GM10847 (cell line): ENCODE data around the gene STC2.

ENCODE experiments used
- POLR2A ChIP-seq: IDR thresholded peaks from 2 replicates; pipeline ENCODE4 v1.6.1; 2011; ENCODE audit not compliant: insufficient read length; ENCODE audit errors: extremely low read depth

Gene STC2

DNA sequence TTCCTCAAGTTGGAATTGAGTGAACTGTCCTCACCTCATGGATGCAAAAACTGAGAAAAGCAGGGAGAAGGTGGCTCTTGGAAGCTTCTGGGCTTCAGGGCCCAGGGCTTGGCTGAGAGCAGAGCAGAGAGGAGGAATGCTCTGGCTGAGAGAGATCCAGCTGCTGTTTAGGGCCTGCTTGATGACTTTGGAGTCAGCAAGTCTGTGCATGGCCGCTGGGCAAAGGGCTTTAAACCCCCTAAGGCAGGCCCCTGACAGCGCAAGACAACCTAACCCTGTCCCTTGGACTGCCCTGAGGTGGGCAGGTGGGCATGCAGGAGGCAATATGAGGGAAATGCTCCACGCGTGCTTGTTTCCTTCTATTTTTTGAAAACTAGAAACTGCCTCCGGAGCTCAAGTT, 8.6 kb downstream of the STC2 start:
- no peak for TF ChIP-seq POLR2A

DNA sequence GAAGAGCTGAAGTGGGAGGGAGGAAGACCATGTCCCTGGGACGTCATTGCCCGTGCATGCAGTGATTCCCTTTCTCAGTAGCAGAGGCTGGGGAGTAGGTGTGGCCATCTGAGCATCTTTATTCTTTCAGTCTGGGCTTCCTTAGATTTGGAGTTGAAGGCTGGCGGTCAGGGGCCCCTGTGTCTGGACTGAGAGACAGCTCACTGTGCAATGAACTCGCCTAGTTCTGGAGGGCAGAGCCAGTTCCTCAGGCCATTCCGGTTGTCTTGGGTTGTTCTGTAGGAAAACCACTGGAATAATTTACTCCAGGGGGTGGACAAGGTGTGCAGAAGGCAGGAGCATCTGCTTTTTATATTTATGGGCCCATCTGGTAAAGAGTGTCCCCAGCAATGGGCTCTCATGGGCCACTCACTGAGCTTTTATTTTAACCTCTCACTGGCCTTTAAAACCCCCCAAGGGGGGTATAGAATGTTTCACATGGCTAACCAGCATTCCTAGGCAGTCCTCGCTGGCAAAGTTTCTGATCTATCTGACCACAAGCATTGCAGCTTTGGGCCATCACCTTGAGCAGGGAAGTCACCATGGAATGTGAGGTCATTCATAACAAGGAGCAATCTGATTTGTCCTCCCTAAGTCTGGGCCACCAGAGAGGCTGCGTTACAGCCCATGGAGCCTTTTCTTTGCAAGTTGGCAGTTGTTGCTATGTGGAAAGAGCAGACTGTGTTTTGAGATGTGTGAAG, 9.2 kb downstream of the STC2 start:
- TF ChIP-seq POLR2A: no peak

DNA sequence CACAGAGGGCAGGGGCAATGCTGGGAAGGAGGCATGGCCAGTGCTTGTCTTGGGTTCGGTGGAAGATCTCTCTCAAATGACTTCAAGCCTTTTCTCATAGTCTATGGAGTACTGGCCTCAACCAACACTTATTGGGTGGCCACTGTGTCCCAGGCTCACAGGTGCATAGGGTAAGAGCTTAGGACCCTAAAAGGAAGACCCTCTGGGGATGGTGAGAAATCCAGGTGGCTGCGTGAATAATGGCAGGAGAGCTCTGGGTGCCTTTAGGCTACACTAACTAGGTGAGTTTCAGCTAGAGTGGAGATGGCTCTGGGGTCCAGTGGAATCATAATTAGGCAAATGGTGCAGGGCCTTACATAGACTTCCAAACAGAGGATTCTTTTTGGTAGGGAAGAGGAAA, 9.9 kb downstream of the STC2 start:
- no peak for TF ChIP-seq POLR2A

DNA sequence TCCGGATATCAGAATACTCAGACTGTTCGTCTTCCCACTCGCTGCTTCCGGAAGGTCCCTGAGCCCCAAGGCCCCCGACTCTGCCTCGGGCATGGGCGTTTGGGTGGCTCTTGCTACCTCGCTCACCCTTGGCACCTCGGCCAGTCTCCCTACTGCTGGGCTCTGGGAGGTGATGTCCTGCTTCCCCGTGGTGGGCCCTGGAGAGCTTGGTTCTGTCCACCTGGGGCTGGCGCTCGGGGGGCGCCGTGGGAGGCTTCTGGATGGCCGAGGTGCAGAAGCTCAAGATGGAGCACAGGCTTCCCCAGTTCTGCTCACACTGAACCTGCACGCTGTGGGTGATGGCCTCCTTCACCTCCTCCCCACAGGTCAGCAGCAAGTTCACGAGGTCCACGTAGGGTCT, 10.4 kb downstream of the STC2 start:
- TF ChIP-seq POLR2A: no peak

DNA sequence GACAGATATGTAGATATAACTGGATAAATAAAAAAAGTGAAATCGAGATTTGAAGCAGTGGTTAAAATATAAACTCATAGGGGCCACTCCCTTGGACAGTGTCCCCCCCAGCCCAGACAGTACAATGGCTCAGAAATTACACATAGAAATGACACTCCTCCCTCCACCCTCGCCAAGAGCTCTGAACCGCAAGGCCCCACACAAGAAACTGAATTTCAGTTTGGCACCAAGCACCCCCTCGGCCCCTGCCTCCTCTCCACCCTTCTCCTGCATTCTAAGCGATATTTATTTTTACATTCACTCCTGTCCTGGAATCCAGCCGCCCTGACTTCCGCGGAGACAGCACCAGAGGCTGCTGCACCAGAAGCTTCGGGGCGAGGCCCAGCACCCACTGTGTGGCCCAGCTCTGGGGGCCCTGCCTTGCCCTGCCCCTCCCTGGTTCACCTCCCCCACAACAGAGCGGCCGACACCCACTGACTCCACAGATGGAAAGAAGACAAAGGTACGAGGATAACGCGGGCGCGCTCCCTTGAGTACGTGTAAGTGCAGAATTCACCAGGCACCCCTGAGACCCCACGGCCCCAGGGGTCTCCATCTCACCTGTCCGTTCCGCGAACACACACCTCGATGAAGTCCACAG, 11.0 kb downstream of the STC2 start:
- TF ChIP-seq POLR2A: no peak

DNA sequence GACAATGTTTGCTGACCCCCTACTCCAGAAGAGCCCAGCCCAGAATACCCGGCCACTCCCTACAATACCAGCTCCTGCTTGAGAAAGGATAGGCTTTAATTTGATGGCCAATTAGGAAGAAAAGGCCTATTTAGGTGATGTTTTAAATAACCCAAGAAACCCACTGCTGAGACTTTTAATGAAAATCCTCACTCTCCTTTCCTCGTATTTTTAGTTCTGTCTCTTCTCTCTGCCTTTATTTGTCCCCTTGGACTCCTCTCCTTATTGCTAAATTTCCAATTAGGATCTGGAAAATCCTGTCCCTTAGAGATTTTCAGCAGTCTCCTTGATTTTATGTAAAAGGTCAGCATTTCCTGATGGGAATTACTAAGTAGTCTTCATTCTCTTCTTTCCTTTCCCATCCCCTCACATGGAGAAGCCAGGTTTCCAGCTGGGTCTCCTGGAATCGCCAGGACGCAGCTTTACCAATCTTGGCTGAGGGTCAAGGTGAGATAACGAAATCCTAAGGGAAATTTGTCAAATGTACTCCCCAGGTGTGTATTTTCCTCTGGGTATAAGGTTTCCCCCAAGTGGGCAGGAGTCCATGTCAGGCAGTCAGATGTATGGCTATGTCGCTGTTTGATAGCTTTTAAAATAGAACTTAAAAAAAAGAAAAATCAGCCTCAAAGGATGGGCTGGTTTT, 11.7 kb downstream of the STC2 start:
- TF ChIP-seq POLR2A: no peak

DNA sequence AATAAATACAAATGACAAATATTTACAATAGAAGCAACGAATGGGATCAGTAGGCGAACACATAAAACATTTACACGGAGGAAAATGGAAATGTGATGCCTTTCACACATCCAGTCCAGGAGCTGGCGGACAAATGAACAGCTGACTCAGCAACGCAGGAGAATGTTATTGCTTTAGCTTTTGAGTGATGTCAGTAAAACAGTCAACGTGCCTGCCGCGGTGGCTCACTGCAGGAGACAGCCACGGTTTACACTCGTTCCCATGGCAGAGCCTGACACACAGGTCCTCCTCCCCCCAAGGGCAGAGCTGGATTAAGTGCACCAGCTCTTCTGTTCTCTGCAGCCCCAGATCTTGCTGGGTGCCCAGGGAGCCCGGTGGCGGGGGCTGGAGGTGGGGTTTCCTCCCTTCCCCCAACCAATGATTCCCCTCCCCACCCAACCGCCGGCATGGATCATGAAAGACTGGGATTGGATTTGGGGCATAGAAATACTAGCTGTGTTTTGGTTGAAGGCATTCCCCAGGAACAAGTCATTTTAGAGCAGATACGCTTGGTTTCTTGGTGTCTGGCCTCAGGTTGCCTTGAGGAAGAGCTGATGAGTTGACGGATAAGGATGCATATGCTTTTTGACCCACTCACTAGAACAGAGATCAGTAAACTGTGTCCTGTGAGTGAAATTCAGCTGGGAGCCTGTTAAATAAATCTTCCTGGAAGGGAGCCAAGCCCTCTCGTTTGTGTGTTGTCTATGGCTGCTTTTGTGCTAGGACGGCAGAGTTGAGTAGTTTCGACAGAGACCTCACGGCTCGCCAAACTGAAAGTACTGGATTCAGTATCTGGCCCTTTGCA, 12.5 kb downstream of the STC2 start:
- TF ChIP-seq POLR2A: no peak

DNA sequence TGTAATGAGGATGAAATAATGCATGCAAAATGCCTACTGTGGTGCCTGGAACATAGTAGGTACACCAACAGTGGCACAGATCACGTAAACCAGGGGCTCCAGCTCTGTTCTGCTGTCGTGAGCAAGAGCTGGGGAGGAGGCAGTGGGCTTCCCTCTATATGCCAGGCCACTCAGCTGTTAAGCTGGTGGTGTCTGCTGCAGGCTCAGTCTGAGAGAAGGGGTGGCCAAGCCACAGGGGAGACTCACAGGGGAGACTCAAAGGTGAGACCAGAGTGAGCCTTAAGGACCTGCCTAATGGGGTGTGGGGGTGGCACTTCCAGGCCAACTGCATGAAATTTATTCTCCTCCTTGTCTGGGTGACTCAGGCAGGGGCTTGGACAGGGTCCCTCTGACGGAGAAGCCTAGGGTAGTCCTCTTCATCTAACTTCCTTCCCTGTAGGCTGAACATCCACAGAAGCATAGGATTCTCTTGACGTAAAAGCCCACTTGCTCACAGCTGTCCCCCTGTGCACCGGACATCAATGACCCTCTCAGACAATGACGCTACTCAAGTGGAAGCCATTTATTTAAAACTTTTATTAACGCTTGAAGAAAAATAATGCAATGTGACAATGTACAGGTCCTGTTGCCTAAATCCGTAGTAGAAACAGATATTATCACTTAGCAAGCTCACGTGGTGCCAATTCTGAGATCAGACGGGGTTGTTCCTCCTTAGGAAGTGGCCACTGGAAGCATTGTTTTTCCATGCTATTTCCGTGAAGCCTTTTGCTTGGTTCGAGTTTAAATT, 13.9 kb downstream of the STC2 start:
- TF ChIP-seq POLR2A: no peak

DNA sequence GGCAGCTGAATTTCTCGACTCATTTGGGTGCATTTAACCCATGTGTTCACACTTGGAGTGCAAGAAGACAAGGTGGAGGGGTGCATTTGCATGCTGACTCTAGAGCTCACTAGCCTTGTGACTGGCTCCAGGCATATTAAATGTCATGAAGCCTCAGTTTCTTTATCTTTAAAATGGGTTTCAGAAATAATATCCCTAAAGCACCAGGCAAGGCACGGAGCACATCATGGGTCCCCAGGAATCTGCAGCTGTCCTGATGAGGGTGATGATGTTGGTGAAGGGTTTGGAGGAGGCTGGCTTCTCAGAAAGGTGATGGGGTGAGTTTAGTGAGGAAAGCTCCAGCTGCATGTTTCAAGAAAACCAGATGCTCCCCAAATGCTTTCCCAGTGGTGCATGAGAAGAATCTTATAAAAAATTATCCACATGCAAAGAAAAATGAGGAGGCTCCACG, 14.8 kb downstream of the STC2 start:
- TF ChIP-seq POLR2A: no peak

DNA sequence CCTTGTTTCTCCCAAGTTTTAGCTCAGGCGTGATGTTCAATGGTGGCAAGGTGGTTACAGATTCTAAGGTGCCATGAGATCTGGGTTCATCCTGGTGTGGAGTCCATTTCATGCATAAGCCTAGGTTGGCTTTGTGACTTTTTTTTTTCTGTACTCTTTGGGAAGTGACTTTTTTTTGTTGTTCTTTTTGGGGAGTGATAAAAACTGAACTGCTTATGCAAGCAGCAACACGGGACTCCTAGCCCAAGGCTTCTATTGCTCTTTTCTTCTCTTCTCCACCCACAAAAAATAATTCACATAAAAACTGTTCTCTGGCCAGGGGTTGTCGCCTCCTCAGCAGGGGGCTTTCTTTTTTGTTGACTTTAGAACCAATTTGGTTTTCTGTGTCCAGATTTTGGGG, 15.4 kb downstream of the STC2 start:
- TF ChIP-seq POLR2A: no peak

DNA sequence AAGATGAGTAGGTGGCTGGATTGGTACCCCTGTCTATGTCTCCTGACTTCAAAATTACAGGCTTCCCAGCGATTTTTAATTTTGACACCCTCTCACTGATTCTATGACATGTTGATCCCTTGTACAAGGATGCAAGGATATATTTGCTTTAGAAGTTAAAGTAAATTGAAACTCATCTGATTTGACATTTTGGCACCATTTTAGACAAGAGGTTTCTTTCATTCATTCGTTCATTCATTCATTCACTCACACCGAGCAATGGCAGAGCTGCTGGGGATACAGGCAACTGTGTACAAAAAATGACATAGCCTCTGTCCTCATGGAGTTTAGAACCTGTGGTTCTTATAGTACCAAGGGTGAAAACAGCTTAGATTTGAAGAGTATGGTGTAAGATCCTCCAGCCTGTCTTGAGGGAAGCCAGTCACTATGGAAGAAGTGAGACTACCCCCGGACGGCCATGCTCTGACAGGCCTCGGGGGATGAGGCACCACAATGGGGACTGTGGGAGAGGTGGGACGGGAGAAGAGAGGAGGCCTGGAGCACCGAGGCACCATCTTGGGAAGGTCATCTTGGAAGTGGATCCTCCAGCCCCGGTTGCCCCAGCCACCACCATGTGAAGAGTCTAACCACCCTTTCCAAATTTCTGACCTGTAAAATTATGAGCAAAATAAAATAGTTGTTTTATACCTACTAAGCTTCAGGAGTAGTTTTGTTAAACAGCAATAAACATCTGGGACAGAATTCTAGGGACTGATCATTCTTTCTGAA, 16.2 kb downstream of the STC2 start:
- TF ChIP-seq POLR2A: no peak

DNA sequence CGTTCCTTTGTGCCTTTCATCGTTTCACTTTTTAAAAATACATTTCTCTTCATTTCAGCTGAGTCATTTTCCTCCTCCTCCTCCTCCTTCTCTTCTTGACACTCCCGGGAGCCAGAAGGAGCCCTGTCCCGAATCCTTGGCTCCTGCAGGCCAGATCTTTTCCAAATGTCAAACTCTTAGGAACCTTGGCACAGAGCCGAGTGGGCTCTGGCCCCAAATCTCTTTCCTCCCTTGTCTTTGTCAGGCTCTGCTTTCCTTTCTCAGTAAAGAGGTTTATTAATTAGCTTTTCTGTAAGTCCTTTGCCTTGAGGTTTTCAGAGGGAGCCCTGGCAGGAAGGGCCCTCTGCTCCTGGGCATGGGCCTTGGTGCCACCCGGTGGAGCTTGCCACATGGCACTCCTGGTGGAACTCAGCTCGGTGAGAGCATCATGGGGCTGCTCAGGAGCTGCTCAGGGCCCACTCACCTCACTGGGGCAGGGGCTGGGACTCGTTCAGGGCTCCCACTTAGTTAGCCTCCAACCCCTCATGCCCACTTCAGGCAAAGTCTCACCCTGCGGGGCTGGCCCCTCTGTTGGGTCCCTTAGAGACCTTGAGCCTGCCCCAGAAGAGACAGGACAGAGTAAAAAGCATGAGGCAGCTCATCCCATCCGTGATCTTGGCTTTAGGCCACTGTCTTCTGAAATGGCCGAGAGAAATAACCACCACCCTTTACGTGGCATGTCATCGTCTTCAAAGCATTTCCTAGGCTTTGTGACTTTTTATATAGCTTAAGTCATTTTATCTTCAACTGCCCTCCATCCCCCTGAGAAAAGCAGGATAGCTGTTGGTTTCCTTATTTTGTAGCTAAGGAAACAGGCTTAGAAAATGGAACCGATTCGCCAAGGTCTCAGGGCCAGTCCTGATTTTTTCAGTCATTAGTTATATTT, 17.1 kb downstream of the STC2 start:
- no peak for TF ChIP-seq POLR2A

DNA sequence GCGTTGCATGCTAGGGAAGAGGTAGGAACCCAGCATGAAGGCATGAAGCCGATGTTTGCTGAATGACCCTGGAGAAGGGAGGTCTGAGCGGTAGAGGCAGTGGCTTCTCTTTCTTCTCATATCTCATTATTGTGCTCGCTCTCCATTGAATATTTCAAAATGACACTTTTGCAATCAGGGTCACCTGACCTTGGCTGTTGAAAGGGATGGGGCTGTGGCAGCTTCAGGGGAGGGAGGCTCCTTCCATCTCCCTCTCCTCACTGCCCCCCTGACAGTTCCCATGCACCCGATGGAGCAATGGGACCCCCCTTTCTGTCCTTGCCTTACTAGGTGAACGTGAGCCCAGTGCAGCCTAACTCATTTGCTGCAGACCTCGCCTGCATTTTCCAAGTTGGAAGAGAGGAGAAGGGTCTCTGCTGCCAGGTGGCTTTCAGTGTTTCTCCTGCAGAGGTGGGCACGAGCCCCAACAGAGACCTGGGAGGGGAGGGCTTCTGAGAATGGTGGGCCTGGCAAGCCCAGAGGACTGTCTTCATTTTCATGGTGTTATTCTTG, 17.9 kb downstream of the STC2 start:
- no peak for TF ChIP-seq POLR2A
